ENCODE data around the gene NOL3. TPM values are rescaled to one million over a fixed set of nuclear protein-coding genes. Genes with fewer than 3 reads are reported as not detected.

Gene NOL3
- total and polyA plus RNA-seq, 2 of the 13 experiments (the other 11 are each of a cell fraction or from before 2014, with no cell fraction given): 5.7 to 20.5 TPM

GRCh38 chr16:67149276-67150046 lies 20.9 kb upstream of the NOL3 start (continued):
- peak; percentile 81; the same call in 1 of the 2 replicates for TF ChIP-seq ZHX1 (CRISPR knock-in tag; IDR thresholded peaks at IDR 0.05; ENCODE audit: low read depth)
- TF ChIP-seq RNF2 (conservative IDR thresholded peaks at IDR 0.05; ENCODE audit: low read depth): no peak
- TF ChIP-seq ZBTB38 (CRISPR knock-in tag; IDR thresholded peaks at IDR 0.05): peak; percentile 98

- H3K9me3 ChIP-seq (ENCODE audit: low read length): no peaks in the 10 kb centered on the region
- H3K27ac ChIP-seq (ENCODE audit: extremely low read length, insufficient read depth, low read length): peak overlapping the region; percentile 1
- 84% methylated on average over 71 of the region's 94 CpGs for WGBS (ENCODE audit: low lambda C conversion rate)
- H3K4me2 ChIP-seq (ENCODE audit: low read depth, low read length): peak overlapping the region; percentile 96
- peak overlapping the region; percentile 64 to 77 (median 73) for H3K4me3 ChIP-seq (replicated peaks in 1 of 3; ENCODE audit: insufficient read depth in 1 of 3, low read depth in 2 of 3, low read length in 3 of 3)
- ChIA-PET POLR2A (interaction anchor here (0.5 to 4.1 kb wide), 15 partner anchors 9 to 245 kb away, joined by 3 to 31 read pairs (median 6); partner anchors contain the start of genes CBFB, FBXL8, NOL3 and PHAF1), CTCF (ENCODE audit: low intra/inter-chr PET ratio, low total read pairs) (no interaction called here)
- H3K9ac ChIP-seq (ENCODE audit: insufficient read depth, low read depth, low read length): peak overlapping the region; percentile 63
- ATAC-seq (peak; percentile 28), FAIRE-seq (no peak), DNase-seq (ENCODE audit: low spot score) (no peak)
- peaks cover 9% of the 10 kb centered on the region; the same call in 1 of the 2 replicates for H4K20me1 ChIP-seq (ENCODE audit: insufficient read depth, low read length)
- BruUV-seq (replicated peaks): no TSS peak
- in situ Hi-C loops (cut with HindIII; ENCODE audit: extremely low pct_ligation_motif_present, low pct_unique_long_range_greater_than_20kb) (no loop called here), intact Hi-C loops (cut with micrococcal nuclease; ENCODE audit: unreplicated experiment) (loop anchor here (10.0 kb wide), 1 partner anchor 255 kb away; no protein-coding TSS in a partner anchor)
- H3K79me2 ChIP-seq (ENCODE audit: insufficient read depth, low read length): no peaks in the 10 kb centered on the region
- no peak overlapping the region for H2AFZ ChIP-seq (ENCODE audit: low read length)
- no peaks in the 10 kb centered on the region; a peak in 1 of 5 replicates for H3K27me3 ChIP-seq (ENCODE audit: control insufficient read depth in 1 of 2, insufficient read depth in 2 of 2, low read length in 2 of 2)
- H3K4me1 ChIP-seq (ENCODE audit: insufficient read depth, low read length): peaks cover 18% of the 10 kb centered on the region
- peaks cover 23 to 39% of the 10 kb centered on the region in 2 experiments for H3K36me3 ChIP-seq (replicated peaks in 1 of 2; ENCODE audit: control insufficient read depth in 1 of 2, insufficient read depth in 2 of 2, low read length in 2 of 2)
- no peak for TF ChIP-seq ZNF230 (CRISPR knock-in tag; IDR thresholded peaks at IDR 0.05)
- no peak for TF ChIP-seq ZNF337 (CRISPR knock-in tag; IDR thresholded peaks at IDR 0.05; ENCODE audit: borderline replicate concordance, low read depth)
- no peak for TF ChIP-seq SMC3 (IDR thresholded peaks at IDR 0.05; ENCODE audit: low read length)
- no peak for TF ChIP-seq ZNF513 (CRISPR knock-in tag; conservative IDR thresholded peaks at IDR 0.05)
- TF ChIP-seq ZNF773 (CRISPR knock-in tag; IDR thresholded peaks at IDR 0.05; ENCODE audit: borderline replicate concordance): 0 out of 2 replicates have a peak, but pooled peaks have one; percentile 4
- TF ChIP-seq ZNF256 (CRISPR knock-in tag; conservative IDR thresholded peaks at IDR 0.05): no peak
- TF ChIP-seq HIVEP1 (CRISPR knock-in tag; IDR thresholded peaks at IDR 0.05): peak; percentile 67
- TF ChIP-seq FOXP1 (IDR thresholded peaks at IDR 0.05): no peak
- TF ChIP-seq FOXP1 (CRISPR knock-in tag; IDR thresholded peaks at IDR 0.05): no peak
- peak; percentile 78; the same call in 1 of the 2 replicates for TF ChIP-seq NCOA5 (CRISPR knock-in tag; IDR thresholded peaks at IDR 0.05)
- TF ChIP-seq ZNF503 (CRISPR knock-in tag; IDR thresholded peaks at IDR 0.05): peak; percentile 27; the same call in 1 of the 2 replicates
- TF ChIP-seq ZNF576 (CRISPR knock-in tag; IDR thresholded peaks at IDR 0.05): no peak
Observed at GRCh38 chr16:67150047-67150832, 20.1 kb upstream of the NOL3 start.
